Stimulated activated CD8-positive, alpha-beta memory T cell treated with anti-CD3 and anti-CD28 coated beads, Interleukin-2, amount 100 ng/mL, for 48 hours (primary cell): Measurements from ENCODE around the gene IMPDH1.

Source experiments
- DNase-seq, 2 donors: peaks; one replicate each; pipeline ENCODE4 v3.0.0-alpha.2; 2020; ENCODE audit warnings: low read depth in 2 of 2

Gene IMPDH1

DNA sequence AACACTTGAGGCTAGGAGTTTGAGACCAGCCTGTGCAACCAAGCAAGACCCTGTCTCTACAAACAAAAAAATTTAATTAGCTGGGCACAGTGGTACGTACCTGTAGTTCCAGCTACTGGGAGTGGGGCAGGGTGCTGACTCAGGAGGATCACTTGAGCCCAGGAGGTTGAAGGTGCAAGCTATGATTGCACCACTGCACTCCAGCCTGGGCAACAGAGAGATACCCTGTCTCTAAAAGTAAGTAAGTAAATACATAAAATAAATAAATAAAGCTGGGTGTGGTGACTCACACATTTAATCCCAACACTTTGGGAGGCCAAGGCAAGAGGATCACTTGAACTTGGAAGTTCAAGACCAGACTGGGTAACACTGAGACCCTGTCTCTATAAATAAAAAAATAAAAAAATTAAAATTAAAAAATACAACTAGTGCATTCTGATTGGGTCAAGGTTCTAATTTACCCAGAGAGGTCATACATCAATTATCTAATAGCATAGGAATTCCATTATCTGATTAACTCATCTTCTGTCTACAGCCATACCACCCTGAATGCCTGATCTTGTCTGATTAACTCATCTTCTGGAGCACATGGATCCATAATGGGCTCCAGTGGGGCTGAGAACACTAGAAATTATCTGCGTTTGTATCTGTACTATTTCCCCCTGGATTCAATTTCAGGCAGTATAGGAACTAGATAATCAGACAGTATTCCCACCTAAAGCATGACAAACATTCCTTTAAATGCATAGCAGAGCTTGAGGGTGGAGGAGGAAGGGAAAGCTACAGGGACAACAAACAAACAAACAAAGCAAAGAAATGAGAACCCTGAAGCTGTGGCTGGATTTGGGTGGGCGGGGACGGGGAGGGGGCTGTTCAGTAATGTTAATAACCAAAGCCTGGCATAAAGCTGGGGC, 24.9 kb upstream of the IMPDH1 start:
- no peak for DNase-seq

DNA sequence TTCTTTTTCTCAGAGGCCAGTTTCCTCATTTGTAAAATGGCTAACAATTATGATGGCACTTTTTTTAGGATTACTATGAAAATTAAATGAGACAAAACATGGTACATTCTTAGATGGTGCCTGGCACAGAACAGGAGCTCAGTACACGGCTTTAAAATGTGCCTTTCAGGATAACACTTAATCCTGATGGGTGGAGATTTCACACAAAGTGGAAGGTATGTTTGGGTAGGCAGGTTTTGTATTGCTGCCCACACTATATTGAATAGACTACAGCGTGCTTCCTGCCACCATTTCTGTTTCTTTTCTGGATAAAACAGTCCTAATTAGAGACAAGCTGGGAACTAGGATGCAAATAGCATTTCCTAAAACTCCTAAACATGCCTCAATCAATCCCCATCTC, 22.0 kb upstream of the IMPDH1 start:
- no peak for DNase-seq

DNA sequence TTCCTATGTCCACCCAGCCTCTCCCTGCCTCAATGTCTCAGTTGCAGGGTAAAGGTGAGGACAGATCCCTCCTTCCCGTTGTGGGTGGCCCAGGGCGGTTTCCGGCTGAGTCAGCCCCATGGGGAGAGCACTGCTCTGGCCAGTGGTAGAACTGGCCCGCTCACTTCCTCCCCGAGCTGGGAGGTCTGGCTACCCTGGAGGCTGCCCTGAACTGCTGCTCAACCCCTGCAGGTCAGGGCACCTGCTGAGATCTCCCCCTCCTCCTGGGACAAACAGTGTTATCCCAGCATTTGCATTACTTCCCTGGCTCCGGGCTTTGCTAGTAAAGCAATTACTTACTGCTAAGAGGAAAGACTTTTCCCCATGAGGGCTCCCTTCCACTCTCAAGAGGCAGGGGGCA, 21.4 kb upstream of the IMPDH1 start:
- no peak for DNase-seq

DNA sequence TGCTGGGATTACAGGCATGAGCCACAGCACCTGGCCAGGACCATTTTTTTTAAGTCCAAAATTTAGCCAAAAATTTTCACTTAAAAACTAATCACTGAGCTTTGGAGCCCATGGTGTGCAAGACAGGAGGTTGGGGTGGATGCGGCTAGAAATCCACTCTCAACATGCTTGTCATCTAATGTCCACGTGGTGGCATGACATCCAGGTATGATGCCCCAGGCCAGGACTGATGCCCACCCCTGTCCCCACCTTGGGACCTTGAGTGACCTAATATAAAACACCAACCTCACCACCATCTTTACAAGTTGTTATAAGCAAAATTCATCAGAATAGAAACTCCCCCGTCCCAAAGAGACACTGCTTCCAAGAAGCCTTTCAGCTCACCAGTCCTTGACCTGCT, 20.4 kb upstream of the IMPDH1 start:
- DNase-seq, result no peak

DNA sequence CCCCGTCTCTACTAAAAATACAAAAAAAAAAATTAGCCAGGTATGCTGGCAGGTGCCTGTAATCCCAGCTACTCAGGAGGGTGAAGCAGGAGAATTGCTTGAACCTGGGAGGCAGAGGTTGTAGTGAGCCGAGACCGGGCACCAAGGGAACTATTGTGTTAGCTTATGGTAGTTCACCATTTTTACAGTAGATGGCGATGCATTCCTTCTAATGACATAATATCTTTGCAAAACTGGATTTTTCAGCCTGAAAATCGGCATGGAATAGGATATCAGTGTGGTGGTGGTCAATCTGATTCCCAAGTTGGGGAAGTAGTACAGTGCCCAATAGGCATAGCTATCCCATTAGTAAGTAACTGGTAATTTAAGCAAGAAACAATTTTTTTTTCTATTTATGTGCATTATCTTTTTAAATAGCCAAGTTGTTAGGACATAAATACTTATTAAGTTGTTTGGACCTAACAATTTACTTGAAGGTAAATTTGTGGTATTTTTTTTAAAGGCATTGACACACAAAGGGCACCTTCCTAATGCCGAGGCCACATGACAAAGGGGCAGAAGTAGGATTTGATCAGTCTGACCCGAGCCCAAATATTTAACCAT, 17.6 kb upstream of the IMPDH1 start:
- DNase-seq, result no peak

DNA sequence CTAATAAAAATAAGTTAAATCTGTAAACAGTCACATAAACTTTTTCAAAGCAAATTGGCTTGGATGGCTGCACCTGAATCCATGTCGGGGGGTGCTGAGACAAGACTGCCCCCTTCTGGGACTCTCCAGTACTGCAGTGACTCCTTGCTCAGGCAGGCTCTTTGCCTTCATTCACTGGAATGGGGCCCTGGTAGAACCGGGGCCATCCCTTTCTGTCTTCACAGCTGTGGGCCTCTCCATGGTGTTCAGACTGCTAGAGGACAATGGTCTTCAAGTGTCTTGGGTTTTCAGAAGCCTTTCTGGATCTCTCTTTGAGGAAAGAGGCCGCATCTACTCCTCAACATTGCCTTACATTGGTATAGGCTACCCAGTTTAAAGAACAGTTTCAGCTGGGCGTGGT, 16.1 kb upstream of the IMPDH1 start:
- DNase-seq, result peak; percentile 63 to 82

DNA sequence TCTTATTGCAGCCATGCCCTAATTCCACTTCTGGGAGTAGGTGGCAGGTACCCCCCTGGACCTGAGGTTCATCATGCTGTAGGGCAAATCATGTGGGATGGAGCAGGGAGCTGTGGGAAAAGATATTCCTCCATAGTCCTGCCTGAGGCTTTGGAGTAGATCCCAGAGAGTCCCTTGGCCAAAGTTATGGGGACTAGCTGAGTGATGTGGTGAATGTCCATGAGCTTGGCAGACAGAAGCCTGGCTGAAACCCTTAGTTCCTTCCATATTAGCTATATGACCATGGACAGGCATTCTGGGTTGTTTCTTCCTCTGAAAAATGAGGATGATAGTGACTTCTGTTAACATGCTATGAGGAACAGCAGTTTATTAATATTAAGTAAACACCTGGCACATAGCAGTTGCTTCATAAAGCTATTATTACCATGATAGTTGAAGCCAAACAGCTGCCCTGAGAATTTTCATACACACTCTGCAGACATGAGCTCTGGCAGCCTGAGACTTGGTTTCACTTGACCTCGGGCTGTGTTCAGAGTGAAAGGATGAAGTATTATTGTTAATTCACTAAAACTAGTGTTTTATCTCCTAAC, 15.0 kb upstream of the IMPDH1 start:
- DNase-seq, result no peak

DNA sequence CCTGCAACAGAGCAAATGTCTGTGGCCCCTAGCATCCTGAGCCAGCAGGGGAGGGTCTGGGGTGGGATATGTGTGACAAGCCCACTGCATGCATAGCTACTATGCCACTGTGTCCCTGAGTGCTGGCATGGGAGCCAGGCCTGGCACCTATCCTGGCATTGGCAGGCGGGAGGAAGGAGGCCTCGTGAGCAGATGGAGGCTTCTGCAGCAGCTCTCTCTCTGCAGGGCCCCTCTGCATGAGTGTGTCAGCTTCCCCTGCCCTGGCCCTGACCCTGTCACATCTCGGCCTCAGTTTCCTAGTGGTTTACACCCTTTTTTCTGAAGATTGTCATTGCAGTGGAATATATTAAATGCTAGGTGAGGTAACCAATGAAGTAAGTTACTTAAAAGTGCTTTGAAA, 13.1 kb upstream of the IMPDH1 start:
- no peak for DNase-seq

DNA sequence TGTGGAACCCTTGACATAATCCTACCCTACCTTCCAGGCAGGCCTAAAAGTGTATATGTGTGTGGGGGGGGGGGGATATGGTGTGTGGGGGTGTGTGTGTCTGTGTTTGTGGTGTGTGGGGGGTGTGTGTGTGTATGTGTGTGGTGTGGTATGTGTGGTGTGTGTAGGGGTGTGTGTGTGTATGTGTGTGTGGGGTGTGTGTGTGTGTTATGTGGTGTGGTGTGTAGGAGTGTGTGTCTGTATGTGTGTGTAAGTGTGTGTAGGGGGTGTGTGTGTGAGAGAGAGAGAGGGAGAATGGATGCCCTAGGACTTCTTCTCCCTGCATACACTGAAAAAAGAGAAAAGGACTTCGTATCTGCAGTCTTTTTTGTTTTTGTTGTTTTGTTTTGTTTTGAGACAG, 12.3 kb upstream of the IMPDH1 start:
- DNase-seq, result no peak

DNA sequence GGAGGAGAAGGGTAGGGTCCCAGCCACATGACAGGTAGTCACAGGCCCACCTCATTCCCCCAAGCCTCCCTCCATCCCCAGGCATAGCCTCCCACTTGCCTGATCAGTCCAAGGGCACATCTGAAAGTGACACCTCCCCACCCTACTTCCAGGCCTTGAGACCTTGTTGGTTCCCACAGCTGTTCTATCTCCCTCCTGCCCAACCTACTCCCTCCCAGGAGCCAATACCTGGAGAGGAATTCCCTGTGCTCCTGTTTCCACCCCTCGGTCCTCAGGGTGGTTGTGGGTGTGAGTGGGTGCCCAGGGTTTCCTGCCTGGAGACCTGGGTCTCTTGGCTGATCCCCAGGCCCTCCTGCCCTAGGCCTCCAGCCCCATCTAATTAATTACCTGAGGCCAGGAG, 11.6 kb upstream of the IMPDH1 start:
- DNase-seq, result no peak

DNA sequence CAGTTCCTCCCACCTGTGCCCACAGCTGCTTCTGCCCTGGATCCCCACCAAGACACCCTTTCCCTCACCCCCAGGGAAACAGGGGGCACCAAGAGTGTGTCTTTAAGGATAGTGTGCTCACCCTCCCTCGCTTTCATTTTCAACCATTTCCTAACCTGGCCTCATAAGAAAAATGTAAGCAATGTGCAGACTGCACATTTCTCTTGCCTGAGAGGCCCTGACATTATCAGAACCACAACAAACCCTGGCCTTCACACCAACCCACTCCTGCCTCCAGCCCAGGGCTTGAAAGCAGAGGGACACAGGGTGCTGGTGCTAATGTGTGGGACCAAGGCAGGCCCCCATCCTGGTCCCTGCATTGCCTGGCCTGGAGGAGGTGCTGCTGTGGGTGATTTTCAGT, 11.0 kb upstream of the IMPDH1 start:
- no peak for DNase-seq

DNA sequence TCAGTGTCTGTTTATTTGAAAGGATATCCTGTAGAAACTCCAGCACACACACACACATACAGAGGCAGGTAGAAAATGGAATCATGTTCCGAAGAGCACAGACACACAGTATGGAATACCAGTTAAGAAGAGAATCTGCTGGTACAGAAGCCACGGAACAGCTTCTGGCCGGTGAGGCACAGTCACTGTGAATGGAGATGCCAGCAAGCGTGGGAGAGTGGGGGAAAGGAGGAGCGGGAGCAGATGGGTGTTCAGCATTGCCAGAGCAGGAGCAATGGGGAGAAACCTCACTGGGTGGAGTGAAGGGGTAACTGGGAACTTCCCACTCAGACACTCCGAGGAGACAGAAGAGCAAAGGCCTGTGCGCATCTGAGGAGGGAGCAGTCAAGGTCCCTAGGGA, 9.5 kb upstream of the IMPDH1 start:
- DNase-seq, result no peak

DNA sequence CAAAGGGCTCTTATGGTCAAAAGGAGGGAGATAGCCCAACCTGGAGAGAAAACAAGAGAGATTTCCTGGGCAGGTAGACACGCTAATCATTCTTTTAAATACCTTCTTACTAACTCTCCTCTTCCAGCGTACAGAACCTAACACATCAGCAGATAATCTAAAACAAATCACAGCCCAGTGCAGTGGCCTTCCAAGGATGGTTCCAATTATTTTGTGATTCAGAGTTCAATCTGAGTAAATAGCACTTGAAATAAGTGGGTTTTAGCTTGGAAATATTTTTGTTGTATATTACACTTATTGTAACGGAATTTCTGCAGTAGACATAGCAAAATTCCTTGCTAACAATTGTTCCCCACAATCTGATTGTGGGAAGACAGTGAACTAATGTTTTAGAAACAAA, 7.3 kb upstream of the IMPDH1 start:
- DNase-seq, result no peak

DNA sequence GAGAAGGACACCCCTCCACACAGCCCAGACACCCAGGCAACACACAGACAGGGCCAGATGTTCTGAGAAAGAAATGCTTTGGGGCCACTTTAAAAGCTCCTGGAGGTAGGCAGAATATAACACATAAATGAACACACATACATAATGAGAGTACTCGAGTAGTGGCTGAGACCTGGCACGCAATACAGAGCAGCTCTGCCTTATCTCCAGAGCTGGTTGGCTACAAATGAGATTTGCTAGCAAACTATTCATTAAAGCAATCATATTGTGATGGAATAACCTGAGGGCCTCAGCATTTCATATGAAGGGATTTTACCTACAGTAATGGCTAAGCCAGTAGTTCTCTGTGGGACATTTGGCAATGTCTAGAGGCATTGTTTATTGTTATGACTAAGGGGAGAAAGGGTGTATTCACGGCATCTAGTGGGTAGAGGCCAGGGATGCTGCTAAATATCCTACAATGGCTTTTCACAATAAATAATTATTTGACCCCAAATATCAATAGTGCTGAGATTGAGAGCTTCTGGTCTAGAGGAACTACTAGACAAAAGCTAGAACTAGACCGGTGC, 5.5 kb upstream of the IMPDH1 start:
- no peak for DNase-seq

DNA sequence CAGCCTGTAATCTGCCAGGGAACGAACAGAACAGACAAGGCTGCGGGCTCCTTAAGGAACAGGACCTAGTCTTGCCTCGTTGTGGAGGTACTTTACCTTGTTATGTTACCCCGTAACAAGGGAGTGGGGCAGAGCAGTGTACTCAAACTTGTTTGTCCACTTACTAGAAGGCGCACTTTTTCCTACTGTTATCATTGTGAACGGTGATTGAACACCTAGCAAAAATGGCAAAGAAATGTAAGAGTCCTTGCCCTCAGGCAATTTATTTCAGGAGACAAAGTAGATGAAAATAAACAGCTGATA, 620 bp upstream of the IMPDH1 start:
- DNase-seq, result no peak

DNA sequence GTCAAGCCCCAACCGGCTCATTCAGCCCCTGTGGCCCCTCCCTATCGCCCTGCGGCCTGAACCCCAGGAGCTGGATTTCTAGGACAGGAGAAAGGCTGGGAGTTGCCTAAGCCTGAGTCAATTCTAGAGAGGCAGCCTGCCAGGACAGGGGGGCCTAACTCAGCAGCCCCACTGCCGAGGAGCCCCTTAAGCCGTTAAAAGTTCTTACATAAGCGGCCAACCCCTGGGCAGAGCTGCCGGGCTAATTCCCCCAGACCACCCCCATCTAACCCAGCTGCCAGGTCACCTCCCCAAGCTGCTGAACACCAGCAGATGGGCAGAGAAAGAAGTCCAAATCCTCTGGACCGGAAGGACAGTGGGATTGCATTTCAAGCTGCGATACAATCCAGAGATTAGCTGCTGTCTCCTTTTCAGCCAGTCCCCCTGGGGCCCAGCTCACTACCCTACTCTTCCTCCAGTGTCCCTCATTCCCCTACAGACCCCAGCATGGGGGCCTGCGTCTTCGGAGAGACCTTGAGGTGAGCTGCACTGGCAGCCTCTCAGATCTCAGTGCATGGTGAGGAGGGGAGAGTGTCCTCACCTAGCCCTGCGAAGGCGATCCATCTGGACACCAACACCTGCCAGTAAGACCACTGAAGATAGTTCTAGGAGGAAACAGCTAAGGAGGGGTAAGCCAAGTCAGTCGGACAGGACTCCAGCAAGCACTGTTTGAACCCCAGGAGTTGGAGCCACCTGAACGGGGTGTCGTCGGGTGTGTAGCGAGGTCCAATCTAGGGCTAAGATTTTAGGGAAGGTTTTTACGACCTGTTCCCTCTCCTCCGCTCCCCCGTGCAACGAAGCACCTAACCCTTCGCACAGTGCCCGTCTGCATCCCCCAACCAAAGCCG, 830 bp downstream of the IMPDH1 start:
- DNase-seq, result no peak

DNA sequence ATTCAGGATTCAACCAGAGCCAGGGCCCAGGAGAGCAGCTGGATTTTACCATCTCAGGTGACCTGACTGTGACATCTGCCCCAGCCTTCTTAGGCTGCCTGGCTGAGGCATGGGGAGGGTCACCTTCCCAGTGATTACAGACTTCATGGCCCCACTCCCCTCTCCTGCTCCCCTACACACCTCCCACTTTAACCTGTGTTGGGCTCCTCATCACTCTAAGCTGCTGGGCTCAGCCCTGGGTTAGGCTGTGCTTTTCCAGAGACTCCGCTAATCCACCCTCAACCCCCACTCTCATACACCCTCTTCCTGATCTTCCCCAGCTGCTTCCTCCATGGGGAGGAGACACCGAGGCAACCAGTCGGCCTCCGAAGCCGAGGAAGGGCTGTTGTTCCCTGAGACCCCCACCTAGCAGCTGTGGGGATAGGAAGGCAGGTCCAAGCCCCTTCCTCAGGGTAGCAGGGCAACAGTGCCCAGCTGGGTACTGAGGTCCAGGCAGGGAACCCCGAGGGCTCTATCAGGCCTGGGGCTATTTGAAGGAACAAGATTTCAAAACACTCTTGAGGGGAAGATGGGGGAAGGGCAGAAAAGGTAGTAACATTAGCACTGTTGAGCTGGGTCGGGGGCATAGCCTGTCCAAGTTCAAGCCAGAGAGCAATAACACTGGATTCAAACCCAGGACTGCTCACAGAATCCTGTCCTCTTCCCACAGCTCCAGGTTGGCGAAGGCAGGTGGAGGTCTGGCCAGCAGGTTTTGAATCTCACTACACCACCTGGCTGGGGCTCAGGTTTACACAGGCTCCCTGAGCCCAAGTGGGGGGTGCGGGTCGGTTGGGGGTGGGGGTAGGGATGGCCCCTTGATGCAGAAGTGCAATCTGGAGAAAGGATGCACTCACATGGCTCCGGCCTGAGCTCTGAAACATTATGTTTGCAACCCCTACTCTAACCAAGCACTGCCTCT, 1.8 kb downstream of the IMPDH1 start:
- DNase-seq, result no peak

DNA sequence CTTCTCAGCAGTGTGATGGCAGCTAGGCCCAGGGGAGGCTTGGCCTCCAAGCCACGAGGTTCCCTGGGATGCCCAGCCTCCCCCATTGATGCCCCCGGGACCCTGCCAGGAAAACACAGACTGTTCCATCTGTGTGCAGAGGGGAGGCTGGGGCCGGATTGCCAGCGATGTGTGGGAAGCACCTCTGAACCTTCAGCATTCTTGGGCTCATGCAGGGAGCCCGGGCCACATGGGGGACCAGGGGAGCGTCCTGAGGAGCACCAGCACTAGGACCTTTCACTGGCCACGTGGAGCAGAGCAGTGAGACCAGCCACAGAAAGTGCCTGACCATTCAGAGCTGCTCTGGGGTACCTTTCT, 2.6 kb downstream of the IMPDH1 start:
- no peak for DNase-seq

DNA sequence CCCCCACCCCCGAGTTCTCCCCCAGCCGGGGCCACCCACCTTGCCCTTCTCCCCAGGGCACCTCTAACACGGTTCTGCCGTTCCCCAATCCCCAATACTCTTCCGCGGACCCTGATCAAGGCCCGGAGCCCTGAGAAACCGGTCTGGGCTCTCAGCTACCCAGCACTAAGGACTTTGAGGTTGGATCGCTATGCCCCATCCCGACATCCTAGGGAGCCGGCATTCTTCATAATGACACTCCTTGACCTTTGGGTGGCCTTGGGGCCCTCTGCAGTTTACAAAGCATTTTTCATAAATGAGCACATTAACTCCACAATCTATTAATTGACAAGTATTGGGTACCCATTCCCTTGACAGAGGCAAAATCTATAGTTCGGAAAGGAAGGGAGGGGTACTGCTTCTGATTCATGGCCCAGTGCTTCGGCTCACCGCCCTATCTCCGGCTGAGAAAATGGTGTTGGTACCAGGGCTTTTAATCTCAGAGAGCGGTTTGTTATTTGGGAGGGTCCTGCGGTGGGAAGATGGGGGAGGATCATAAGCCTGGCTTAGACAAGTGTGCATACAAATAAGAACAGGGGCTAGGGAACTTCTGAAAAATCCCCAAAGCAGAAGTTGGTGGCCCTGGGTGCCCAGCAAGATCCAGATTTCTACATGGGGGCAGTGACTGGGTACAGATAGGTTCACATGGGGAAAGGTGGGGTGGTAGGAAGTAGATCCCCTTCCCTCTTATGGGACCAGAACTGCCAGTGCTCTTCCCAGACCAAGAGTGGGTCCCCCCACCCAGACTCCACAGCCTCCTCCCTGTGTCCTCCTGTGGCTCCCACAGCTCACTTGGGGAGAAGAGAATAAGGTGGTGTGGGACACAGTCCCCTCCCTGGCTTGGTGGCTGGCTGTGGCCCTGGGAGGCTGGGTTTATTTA, 3.2 kb downstream of the IMPDH1 start:
- DNase-seq, result no peak
